AG09309 (cell line): ENCODE measurements around the gene GPR152.

Source experiments
- DNase-seq: peaks from one replicate; pipeline ENCODE4 v3.0.0-alpha.2; 2010; ENCODE audit warnings: low read depth
- H3K4me3 ChIP-seq: 2 replicates; pipeline ENCODE4 v1.5.1; 2011; ENCODE audit warnings: mild to moderate bottlenecking, low read depth, low read length, moderate library complexity; ENCODE audit not compliant: control insufficient read depth
- TF ChIP-seq, protein P1 (sequence below): IDR thresholded peaks from 2 replicates; pipeline ENCODE4 v1.5.1; 2011; ENCODE audit warnings: mild to moderate bottlenecking, low read depth, low read length, inconsistent platforms; ENCODE audit not compliant: insufficient read depth, control insufficient read depth; ENCODE audit errors: missing control alignments

Gene GPR152

DNA sequence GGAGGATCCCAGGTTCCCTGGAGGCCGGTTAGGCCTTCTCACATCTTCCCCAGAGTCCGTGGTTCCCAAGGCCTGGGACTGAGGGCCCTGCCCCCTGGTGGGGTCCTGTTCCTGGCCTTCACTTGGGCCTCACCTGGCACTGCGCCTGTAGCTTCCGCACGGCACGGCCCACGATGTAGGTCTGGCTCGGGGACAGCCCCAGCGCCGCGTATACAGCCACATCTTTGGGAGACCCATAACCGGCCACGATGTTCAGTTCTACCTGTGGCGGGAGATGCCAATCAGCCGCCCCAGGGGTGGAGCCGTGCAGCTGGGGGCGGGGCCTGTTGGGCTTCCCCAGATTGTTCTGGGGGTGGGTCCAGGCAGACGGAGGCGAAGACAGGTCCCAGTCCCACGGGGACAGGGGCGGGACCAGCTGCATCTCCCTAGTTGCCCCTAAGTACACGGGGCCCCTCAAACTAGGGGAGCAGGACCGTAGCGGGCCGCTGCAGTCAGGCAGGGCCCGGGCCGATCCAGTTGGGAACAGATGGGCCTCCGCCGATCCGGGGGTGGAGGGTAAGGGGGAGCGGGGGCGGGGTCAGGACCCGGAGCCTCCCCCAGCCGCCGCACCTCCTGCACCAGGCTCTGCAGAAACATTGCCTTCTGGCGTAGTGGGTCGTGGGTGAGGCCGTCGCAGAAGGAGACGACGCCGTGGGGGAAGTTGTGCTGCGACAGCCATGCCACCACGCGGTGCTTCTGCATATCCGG, 40.4 kb upstream of the GPR152 start:
- DNase-seq = no peak

DNA sequence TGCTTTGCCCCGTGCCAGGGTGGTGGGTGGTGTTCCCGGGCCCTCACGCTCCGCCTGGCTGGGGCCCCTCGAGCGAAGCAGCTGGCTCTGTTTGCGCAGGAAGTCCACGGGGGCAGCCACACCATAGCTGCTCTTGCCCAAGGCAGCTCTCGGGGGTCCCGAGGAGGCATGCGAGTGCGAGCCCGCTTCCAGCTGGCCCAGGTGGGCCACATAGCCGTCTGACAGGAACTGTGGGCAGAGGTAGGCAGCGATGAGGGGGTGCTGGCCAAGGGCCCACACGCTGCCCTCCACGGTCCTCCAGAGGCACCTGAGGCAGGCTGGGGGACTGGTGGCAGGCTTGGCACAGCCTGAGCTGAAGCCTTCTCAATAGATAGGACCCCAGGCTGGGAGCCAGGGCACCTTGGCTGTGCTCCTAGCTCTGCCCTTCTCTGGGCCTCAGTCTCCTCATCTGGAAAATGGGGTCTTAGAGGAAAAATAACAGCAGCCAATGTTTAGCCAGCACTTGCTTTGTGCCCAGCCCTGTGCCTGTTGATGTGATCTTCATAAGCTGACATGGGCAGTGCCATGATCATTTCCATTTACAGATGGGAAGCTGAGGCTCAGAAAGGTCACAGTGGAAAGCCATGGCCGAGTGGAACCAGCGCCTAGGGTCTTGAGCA, 39.7 kb upstream of the GPR152 start:
- TF ChIP-seq, protein P1, sequence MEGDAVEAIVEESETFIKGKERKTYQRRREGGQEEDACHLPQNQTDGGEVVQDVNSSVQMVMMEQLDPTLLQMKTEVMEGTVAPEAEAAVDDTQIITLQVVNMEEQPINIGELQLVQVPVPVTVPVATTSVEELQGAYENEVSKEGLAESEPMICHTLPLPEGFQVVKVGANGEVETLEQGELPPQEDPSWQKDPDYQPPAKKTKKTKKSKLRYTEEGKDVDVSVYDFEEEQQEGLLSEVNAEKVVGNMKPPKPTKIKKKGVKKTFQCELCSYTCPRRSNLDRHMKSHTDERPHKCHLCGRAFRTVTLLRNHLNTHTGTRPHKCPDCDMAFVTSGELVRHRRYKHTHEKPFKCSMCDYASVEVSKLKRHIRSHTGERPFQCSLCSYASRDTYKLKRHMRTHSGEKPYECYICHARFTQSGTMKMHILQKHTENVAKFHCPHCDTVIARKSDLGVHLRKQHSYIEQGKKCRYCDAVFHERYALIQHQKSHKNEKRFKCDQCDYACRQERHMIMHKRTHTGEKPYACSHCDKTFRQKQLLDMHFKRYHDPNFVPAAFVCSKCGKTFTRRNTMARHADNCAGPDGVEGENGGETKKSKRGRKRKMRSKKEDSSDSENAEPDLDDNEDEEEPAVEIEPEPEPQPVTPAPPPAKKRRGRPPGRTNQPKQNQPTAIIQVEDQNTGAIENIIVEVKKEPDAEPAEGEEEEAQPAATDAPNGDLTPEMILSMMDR = no peak
- no peak overlapping the region for H3K4me3 ChIP-seq
- no peak for DNase-seq

More for the DNA sequence above, 40.4 kb upstream of the GPR152 start:
- TF ChIP-seq, protein P1 = no peak
- no peak overlapping the region for H3K4me3 ChIP-seq

DNA sequence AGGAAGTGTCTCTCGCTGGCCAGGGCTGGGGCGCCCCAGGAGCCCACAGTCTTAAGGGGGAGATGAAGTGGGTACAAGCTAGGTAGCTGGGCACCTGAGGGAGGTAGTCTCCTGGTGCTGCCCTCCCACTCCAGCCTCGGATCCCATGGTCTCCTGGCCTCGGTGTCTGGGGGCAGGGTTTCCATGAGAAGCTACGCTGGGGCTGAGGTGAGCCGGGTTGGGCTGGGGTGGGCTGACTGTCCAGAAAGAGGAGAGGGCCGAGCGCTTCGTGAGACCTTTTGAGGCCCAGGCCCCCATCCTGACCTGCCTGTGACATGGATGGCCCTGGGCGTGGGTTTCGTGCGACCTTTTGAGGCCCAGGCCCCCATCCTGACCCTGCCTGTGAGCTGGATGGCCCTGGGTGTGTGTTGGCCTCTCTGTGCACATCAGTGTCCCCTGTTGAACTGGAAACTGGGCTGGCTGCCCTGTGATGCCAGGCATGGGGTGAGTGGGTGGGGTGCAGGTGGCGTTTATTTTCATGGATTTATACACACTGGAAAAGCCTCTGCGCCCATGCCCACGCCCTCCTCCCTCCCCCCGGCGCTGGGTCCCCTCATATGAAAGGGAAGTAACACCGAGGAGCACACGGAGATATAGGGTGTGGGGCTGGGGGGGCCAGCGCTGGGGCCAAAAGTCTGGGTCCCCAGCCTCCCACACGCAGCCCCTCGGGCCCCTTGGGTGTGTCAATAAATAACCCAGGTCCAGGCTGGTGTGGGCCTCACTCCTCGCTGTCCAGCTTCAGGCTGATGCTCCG, 38.9 kb upstream of the GPR152 start:
- no peak for DNase-seq
- TF ChIP-seq, protein P1 = no peak
- no peak overlapping the region for H3K4me3 ChIP-seq

DNA sequence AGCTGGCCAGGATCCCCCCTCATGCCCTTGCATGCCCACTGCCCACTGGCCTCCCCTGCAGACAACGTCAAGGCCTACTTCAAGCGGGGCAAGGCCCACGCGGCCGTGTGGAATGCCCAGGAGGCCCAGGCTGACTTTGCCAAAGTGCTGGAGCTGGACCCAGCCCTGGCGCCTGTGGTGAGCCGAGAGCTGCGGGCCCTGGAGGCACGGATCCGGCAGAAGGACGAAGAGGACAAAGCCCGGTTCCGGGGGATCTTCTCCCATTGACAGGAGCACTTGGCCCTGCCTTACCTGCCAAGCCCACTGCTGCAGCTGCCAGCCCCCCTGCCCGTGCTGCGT, 38.2 kb upstream of the GPR152 start:
- no peak overlapping the region for H3K4me3 ChIP-seq
- TF ChIP-seq, protein P1 = no peak
- DNase-seq = no peak

DNA sequence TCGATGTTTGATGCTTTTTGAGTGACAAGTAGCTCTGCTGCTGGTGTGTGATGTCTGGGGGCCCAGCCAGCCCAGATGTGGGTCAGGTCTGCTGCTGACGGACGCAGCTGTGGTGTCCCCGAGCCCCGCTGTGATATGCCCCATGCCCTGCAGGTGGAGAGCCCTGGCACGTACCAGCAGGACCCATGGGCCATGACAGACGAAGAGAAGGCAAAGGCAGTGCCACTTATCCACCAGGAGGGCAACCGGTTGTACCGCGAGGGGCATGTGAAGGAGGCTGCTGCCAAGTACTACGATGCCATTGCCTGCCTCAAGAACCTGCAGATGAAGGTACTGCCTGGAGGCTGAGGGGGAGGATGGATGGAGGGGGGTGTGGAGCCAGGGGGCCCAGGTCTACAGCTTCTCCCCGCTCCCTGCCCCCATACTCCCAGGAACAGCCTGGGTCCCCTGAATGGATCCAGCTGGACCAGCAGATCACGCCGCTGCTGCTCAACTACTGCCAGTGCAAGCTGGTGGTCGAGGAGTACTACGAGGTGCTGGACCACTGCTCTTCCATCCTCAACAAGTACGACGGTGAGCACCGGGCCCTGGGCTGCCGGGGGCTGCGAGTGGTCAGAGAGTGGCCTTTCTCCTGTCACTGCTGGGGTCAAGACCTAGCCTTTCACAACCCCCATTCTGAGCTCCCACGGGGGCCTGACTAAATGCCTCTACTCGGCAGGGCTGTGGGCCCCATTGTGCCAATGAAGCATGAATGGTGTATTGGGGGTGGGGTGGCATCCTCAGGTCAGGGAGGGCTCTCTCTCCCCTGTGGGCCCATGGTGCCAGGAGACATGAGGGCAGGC, 37.6 kb upstream of the GPR152 start:
- no peak for DNase-seq
- TF ChIP-seq, protein P1 = no peak
- no peak overlapping the region for H3K4me3 ChIP-seq

DNA sequence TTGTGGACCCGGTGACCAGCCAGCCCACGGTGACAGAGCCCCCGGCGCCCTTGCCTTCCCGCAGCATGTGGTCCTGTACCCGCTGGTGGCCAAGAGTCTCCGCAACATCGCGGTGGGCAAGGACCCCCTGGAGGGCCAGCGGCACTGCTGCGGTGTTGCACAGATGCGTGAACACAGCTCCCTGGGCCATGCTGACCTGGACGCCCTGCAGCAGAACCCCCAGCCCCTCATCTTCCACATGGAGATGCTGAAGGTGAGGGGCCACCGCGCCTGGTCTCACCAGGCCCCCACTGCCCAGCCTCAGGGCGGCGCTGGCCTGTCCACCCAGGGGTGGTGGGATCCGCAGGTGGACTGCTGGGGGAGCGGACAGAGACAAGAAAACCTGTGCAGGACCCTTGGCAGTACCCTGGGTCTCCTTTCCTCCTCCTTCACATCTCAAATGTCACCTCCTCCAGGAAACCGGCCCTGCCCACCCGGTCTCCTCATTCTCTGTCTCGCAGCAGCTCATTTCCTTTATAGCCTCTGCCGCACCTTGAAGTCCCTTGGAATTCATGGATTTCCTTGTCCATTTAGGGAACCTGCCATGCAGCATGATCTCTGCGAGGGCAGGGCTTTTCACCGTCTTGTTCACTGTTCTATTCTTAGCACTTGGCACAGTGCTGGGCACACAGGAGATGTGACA, 36.8 kb upstream of the GPR152 start:
- DNase-seq = no peak
- TF ChIP-seq, protein P1 = no peak
- no peak overlapping the region for H3K4me3 ChIP-seq
